ENCODE results near the gene GRWD1.
A peak's percentile ranks its signal among the peaks of the same experiment; 100 is the strongest.

Gene GRWD1

DNA sequence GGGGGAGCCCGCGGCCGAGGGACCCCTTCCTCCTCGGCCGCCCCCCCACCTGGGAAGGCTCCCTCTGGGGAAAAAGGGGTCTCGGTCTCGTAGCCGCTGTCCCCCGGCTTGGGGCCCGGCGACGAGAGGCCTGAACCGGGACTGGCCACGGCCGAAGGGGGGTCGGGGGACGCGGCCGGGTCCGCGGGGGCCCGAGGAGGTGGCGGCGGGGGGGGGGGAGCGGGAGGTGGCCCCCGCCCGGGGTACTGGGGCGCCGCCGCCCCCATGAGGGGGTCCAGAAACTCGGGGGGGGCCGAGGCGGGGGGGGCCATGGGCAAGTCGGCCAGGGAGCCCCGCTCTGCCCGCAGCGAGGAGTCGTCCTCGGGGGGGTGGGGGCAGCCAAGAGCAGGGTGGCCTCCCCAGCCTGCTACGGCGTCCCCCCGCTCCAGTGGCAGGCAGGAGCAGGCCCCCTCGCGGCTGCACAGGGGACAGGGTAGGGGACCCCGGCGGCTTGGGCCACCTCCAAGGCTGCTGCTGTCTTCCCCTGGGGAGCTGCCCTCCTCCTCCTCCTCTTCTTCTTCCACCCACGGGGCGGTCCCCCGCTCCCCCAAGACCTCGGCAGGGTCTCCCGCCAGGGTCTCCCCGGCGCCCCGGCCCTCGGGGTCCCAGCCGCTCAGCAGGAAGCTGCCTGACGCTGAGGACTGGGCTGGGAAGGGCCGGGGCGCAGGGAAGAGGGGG lies 53.0 kb downstream of the GRWD1 start:
- DNase-seq, result no peak

DNA sequence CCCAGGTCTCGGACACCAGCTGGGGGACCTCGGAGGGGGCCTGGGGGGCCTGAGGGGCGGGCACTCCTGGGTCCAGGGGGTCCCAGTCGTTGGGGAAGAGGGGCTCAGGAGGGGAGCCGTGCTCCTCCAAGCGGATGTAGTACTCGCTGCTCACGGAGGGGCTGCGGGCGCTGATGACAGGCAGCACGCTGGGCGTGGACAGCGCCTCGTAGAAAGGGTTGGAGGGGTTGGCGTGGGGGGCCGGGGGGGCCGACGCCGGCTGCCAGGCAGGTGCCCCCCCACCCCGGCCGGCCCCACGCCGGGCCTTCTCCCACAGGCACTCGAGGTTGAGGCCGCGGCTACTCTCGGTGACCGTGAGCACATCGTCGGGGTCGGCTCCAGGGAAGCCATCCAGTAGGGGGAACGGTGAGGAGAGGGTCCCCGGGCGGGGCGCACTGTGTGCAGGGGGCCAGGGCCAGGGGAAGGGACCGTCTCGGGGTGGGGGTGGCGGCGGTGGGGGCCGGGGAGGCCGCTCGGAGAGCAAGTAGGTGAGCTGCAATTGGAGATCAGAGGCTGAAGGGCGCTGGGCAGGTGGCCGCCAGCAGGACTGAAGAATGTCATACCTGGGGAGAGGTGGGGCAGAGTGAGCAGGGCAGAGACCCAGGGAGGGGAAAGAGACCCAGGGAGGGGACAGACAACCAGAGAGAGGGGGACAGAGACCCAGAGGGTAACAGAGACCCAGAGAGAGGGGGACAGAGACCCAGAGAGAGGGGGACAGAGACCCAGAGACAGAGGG lies 53.7 kb downstream of the GRWD1 start:
- no peak for DNase-seq

GRCh38 chr19:48500830-48501493 lies 55.2 kb downstream of the GRWD1 start:
- DNase-seq, result no peak

- peak in 4 of 5 donors; percentile 55 to 79 (median 74) for DNase-seq
These were observed 55.9 kb downstream of the GRWD1 start for GRCh38 chr19:48501494-48502349.

DNA sequence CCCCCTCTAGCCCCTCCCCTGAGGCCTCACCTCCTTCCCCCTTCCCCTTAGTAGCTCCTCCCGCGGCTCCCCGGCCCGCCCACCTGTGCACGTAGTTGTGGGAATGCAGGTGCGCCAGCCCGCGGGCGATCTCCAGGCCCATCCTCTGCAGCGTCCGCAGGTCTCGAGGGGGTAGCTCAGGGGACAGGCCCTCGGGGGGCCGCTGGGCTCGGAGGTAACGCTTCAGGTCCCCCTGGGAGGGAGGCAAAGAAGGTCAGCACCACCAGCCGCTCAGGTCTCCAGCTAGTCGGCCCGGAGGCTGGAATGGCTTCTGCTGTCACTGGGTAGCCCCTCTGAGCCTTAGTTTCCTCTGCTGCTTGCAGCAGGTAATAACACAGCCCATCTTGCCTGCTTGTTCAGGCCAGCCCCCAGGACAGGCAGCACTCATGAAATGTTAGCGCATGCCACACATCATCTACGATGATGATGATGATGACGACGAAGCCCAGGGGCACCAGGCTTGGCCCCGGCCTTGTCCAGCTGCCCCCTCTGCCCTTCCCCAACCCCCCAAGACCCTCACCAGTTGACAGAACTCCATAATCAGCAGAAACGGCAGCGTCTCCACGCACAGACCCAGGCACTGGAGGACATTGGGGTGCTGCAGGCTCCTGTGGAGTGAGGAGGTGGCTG lies 56.7 kb downstream of the GRWD1 start:
- peak in 2 of 5 donors; percentile 60 to 73 for DNase-seq

- DNase-seq, result peak in 1 of 5 donors; percentile 57
These were observed 60.5 kb downstream of the GRWD1 start for GRCh38 chr19:48506138-48506733.

Measured in T-helper 1 cell (primary cell).